GM11168 (cell line): Measurements from ENCODE around the gene LRRC56.

Experiments
- in situ Hi-C: fragments of 300-500 bp; cut with MboI; formaldehyde crosslinking; loops from one replicate; pipeline ENCODE4 v1.12.0; 2022; ENCODE audit warnings: low sequenced_read_pairs; ENCODE audit not compliant: unreplicated experiment

LRRC56 gene

DNA sequence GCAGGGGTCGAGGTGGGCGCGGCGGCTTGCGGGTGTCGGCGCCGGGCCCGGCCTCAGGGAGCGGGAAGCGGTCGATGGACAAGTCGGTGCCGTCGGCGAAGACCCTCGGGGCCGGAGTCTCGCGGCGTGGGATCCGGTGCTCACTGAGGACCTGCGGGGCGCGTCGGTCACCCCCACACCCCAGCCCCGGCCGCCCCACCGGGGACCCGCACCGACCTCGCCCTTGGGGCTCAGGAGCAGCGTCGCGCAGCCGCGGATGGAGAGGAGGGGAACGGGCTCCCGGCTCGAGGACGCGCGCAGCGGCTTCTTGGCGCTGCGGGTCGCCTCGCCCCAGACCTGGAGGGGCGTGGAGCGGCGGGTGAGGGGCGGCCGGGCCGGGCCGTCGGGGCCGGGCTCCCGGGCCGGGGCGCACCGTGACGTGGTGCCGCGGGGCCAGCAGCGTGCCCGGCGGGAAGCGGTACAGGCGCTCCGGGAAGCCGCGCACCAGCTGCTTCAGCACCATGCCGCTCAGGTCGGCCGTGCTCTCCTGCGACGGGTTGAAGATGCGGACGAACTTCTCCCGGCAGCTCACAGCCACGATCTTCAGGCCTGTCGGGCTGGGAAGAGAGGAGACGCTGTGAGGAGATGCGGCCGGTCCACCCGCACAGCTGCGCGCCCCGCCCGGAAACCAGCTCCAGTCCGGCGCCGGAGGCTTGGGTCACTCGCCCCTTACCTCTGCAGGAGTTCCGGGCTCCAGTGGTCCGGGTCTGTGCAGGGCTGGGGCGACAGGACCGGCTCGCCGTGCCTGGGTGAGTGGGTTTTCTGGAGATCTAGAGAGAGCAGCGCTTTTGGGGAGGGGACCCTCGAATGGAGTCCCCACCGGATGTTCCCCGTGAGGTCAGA, 18.7 kb downstream of the LRRC56 start:
- in situ Hi-C loops: loop anchor here (10.0 kb wide), 1 partner anchor 159 kb away; no protein-coding TSS in a partner anchor

DNA sequence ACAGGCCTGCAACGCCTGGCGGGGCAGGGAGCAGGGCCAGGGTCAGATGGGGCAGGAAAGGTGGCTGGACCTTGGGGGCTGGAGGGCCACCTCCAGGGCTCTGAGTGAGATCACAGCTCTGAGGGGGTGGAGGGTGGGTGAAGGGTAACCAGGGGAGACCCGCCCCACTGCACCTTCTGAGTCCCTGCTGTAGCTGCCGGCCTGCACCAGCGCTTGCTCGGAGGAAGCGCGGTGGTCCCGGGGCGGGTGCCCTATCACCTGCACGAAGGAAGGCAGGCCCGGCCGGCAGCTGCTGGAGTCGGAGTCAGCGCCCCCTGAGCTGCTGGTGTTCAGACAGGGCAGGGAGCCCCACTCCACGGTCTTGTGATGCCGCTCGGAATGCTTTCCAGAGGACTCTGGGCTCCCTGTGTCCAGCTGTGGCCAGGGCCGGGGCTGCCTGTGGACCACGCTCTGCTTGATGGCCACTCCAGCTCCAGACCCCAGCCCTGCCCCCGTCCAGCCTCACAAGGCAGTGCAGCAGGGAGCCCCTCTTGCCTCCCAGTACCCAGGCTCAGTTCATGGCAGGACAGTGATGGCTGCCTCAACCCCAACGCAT, 19.4 kb downstream of the LRRC56 start:
- in situ Hi-C loops: loop anchor here (10.0 kb wide), 1 partner anchor 158 kb away; no protein-coding TSS in a partner anchor

DNA sequence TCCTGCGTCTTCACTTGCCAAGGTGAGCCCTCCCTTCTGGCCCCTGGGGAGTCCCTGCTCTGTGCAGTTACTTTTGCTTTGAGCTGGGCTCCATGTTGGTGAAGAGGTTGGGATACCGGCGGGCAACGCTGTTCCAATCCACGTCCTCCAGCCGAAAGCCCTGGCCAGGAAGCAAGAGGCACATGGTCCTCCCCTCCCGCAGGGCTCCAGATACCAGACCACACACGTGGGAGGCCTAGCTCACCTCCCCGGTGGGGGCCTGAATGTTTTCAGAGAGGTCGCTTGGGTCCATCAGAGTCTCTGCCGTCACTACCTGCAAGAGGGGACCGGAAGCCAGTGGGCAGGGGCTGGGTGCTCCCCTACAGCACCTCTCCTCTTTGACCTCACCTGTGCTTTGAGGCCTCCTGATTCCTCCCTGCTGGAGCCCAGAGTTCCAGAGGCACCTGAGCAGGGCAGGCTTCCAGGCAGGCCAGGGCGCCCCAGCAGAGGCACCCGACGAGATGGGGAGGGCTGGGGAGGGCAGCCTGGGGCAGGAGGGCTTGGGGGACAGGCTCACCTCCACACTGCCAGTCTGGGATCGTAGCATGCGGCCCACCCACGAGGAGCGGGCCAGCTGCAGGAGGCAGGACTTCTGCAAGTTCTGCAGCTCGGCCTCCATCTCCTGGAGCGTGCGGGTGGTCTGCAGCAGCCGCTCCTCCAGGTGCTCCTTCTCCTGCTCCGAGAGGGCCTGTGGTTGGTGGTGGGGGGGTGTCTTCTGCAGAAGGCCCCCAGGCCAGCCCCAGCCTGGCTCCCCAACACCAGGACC, 20.2 kb downstream of the LRRC56 start:
- in situ Hi-C loops: loop anchor here (10.0 kb wide), 1 partner anchor 157 kb away; no protein-coding TSS in a partner anchor

DNA sequence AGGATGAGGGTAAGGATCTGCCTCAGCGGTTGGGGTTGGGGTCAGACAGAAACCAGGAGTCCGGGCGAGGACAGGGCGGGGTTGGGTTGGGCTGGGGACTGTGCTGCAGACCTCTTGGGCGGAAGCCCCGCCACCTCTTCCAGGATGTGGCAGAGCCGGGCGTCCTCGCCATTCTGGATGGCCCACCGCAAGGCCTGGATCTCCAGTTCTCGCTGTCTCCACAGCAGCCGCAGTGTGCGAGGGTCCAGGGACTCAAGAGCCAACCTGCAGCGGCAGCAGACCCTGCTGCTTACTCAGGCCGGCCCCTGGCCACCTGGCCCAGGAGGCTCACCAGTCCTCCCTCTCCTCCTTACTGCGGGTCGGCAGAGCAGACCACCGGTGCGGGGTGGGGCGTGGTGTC, 21.2 kb downstream of the LRRC56 start:
- in situ Hi-C loops: loop anchor here (10.0 kb wide), 1 partner anchor 156 kb away; no protein-coding TSS in a partner anchor

DNA sequence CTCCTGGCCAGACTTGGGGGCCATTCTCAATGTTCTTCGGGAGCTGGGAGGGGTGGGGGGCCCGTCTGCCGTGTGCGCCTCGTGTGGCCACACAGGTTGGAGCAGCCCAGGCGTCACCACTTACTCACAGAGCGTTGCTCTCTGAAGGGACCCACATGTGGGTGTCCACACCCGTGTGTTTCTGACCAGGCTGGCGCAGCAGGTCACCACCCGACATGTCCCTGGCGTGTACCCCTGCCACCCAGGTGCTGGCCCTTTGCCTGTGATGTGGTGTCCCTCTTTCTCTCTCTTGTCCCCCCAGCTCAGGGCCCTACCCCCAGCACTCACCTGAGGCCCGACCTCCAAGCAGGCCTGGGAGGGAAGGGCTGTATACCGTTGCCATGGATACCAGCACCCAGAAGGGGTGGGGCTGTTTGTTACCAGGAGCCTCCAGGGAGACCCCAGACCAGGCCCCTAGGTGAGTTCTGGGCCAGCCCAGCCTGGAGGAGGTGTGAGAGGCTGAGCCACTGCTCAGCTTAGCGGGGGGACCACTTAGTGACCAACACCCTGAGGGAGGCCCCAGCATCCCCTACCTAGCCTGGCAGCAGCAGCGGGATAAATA, 21.8 kb downstream of the LRRC56 start:
- in situ Hi-C loops: loop anchor here (10.0 kb wide), 1 partner anchor 156 kb away; no protein-coding TSS in a partner anchor

DNA sequence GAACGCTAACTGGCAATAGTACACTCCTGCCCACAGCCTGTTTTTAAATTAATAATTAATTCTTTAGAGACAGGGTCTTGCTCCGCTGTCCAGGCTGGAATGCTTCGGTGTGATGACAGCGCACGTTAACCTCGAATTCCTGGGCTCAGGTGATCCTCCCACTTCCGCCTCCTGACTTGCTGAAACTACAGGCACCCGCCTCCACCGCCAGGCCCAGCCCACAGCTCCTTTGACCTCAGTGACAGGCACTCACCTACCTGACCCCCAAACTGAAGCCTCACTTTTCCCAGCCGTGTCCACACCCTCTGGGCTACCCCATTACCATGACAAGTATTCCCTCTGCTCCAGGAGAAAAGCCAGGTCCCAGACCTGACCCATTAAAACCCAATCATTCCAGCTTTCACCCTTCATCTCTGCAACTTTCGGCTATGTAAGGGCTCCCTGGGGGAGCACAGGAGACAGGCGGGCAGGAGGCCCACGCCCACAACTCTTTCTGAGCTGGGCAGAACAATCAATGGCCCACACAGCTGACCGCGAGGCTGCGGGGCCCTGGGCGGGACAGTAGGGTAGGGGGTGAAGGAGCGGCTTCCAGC, 22.5 kb downstream of the LRRC56 start:
- in situ Hi-C loops: loop anchor here (10.0 kb wide), 1 partner anchor 155 kb away; no protein-coding TSS in a partner anchor

DNA sequence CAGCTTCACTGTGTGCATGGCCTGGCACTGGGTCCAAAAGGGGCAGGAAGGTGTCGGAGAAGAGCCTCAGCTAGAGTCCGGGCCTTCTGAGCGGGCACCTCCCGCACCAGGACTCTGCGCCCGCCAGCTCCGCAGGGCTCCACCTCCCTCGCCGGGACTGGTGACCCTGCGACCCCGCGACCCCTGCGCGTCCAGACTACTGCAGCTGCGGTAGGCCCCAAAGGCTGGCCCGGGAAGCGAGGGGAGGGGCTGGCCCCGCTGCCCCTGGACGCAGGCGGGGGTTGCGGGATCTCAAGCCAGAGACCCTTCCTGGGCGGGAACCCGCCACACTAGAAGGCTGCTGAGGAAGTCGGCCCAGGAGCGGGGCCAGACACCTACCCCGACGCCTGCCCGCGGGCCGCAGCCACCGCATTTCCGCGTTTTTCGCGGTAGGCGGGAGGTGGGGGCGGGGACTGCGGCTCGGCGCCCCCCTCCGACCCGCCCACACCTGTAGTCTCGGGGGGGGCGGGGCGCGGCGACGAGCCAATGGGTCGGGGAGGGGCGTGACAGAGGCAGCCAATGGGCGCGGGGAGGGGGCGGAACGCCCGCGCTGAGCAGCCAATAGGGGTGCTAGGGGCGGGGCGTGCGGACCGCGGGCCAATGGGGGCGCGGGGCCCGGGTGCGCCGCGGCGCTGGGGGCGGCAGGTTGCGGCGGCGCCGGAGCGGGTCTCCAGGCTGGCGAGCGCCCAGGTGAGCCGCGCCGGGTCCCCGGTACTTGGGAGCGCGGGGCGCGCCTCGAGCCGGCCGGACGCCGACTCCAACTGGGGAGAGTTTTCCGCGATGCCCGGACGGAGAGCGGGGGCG, 23.2 kb downstream of the LRRC56 start, which contains the start of the genes LMNTD2 and RASSF7:
Gene LMNTD2 (minus strand): TSS at position 434 of the 843 bp plus-strand sequence. CDS start 22 bp downstream, at position 412.
Gene RASSF7 (plus strand): TSS at position 666 of the 843 bp plus-strand sequence. CDS start 799 bp downstream, outside the sequence.
- in situ Hi-C loops: no loop called here

DNA sequence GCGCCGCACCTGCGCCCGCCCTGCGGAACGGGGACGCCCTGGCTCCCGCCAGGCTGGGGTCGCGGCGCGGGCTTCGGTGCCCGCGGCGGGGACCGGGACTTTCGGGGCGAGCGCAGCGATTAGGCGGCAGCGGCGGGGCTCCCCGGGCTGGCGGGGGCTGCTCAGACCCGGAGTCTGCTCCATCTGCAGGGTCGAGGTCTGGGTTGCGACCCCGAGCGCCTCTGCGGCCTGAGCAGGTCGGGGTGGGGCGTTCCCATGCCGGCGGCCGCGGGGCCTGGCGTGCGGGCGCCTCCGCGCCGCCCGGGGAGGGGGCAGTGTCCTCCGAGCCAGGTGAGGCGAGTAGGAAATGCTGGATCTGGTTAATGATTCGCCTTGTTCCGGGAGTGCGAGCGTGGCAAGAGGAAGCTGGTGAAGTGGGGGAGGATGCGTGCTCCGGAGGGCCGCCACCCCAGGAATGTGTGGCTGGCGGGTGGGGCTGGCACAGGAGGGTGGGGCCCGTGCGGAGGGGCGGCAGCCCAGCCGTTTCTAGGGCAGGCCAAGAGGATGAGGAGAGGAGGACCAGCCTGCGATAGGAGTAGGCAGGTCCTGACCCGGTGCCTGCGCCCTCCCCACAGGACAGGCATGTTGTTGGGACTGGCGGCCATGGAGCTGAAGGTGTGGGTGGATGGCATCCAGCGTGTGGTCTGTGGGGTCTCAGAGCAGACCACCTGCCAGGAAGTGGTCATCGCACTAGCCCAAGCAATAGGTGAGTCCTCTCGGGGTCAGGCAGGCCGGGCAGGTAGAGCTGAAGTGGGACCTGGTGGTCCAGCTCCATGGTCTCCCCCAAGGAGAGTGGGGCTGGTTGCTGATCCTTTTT, 24.0 kb downstream of the LRRC56 start:
- in situ Hi-C loops: no loop called here

DNA sequence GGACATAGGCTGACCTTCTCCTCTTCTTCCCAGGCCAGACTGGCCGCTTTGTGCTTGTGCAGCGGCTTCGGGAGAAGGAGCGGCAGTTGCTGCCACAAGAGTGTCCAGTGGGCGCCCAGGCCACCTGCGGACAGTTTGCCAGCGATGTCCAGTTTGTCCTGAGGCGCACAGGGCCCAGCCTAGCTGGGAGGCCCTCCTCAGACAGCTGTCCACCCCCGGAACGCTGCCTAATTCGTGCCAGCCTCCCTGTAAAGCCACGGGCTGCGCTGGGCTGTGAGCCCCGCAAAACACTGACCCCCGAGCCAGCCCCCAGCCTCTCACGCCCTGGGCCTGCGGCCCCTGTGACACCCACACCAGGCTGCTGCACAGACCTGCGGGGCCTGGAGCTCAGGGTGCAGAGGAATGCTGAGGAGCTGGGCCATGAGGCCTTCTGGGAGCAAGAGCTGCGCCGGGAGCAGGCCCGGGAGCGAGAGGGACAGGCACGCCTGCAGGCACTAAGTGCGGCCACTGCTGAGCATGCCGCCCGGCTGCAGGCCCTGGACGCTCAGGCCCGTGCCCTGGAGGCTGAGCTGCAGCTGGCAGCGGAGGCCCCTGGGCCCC, 24.8 kb downstream of the LRRC56 start:
- in situ Hi-C loops: no loop called here

DNA sequence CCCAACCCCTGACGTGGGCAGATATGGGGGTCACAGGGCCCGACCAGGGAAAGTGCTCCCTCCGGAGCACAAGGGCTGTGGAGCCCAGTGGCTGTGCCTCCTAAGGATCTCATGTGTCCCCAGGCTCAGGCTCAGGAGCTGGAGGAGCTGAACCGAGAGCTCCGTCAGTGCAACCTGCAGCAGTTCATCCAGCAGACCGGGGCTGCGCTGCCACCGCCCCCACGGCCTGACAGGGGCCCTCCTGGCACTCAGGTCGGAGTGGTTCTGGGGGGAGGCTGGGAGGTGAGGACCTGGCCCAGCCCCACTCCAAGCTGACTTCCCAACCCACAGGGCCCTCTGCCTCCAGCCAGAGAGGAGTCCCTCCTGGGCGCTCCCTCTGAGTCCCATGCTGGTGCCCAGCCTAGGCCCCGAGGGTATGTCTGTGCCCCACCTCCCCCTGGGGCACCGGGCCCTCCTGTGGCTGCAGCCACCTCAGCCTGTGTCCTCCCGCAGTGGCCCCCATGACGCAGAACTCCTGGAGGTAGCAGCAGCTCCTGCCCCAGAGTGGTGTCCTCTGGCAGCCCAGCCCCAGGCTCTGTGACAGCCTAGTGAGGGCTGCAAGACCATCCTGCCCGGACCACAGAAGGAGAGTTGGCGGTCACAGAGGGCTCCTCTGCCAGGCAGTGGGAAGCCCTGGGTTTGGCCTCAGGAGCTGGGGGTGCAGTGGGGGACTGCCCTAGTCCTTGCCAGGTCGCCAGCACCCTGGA, 25.9 kb downstream of the LRRC56 start:
- in situ Hi-C loops: no loop called here

DNA sequence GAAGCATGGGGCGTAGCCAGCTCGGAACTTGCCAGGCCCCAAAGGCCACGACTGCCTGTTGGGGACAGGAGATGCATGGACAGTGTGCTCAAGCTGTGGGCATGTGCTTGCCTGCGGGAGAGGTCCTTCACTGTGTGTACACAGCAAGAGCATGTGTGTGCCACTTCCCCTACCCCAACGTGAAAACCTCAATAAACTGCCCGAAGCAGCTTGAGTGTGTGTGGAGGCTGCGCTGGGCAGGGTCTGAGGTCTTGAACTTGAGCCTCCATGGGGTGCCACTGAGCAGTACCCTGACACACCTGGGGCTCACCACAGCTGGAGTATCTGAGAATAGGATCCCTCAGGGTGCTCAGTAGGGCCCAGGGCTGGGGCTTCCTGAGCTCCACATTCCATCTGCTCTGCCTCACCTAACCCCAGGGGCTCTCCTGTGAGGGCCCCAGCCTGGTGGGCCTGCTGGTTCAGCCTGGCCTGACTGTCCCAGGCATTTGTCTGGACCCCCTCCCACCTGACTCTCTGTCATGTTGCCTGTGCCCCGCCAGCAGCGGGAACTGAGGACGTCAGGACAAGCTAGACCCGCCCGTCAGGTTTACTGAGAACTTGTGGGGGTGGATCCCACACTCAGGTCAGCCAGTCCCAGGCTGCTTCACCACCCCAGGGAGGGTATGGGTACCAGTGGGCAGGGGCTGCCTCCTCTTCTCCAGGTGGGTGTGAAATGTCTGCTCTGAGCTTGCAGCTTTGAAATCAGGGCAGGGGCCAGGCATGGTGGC, 26.7 kb downstream of the LRRC56 start:
- in situ Hi-C loops: no loop called here

DNA sequence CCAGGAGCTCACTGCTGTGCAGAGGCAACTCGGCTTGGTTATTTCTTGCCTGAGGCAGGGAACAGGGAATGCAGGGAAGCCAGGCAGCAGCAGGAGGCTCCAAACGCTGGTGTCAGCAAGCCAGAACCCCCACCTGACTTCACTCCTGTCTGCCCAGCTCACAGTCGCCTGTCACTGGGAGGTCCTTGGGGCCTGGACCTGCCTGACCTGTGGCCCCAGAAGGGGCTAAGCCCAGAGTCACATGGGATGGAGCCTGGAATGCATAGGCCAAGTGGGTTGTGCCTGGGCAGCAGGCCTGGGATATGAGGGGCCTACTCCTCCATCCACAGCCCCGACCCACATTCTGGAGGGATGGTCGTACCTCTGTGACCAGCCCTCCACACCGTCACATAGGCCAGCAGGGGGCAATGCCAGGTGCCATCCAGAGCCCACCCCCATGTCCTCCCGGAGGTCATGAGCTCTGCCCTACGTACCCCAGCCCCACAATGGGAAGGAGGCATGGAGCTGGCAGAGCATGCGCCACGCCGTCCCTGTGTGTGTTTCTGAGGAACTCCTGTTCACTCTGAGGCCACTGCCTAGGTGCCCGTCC, 28.7 kb downstream of the LRRC56 start:
- in situ Hi-C loops: no loop called here

DNA sequence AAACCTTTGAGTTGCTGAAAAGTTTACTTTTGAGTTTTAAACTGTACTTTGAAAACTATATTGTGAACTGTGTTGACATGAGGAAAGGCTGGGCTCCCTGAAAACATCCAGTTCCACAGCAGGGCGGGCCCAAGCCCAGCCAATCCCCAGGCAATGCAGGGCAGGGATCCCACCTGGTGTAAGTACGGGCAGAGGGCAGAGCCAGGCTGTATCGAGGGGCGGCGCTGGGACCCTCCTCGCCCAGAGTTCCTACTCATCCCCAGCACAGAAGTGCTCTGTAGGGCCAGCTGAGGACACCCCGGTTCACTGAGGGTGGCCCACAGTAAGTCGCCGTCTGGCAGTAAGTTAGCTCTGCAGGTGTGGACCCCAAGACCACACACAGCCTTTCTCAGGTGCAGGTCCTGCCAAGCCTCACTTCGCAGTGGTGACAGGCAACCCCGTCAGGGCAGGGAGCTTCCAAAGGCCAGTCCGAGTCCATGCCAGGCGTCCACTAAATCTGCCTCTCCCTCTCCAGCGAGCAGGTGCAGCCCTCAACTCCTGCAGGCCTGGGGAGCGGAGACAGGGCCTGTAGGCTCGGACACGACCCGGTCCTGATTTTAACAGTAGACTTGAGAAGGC, 29.8 kb downstream of the LRRC56 start:
- in situ Hi-C loops: no loop called here

DNA sequence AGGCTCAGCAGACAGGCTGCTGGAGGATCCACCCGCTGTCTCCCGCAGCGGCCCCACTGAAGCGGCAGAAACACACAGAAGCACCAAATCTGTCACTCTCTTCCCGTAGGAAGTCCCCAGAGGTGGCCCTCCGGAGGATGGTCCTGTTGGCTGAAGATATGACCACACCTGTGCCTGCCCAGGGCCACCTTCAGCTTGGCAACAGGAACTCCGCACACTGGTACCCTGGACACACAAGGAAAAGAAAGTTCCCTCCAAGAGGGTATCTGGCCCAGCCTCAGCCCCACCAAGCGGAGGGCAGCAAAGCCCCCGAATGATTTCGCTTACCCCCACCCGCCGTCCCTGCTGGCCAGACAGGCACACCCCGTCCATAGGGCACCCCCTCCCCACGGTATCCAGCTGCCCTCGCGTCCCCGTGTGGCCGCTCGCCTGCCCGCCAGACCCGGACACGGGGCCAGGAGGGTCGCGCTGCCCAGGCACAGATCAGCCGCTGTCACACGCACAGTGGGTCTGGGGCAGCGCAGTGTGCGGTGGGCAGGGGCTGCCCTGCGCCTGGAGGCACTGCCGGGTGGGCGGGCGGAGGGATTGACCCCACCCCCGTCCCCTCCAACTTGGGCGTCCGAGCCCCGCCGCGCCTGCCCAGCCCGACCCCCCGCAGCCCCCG, 30.4 kb downstream of the LRRC56 start:
- in situ Hi-C loops: no loop called here
